IMR-90 (cell line): ENCODE results near the gene FLOT2. TPM values are rescaled to one million over a fixed set of nuclear protein-coding genes. Genes with fewer than 3 reads are reported as not detected.
"Not testable (repeated sequence)": the region's sequence is repeated elsewhere in the genome, so short reads cannot be mapped to it uniquely, and the experiment has no call there.

ENCODE experiments used
- ATAC-seq: fragments of 200-7000 bp; cut with Tn5 transposase; 2 replicates; pipeline ENCODE4 v1.9.1; 2020; ENCODE audit warnings: low read depth, mild to moderate bottlenecking, moderate library complexity
- BruUV-seq: library from RNA; stranded (reverse); fragments of 400-500 nt; replicated peaks from 2 replicates; lab custom pipeline; 2021; lab: Mats Ljungman, UMichigan
- CTCF ChIA-PET: fragments of 300-600 bp; formaldehyde crosslinking; extraction: SDS; loops from one replicate; lab custom pipeline; 2021; ENCODE audit warnings: antibody characterized with exemption; lab: Yijun Ruan, JAX
- POLR2A ChIA-PET: fragments of 300-600 bp; sonication (Branson Sonifier 250); formaldehyde crosslinking; loops from one replicate; lab custom pipeline; 2022; ENCODE audit warnings: antibody characterized with exemption; ENCODE audit not compliant: unreplicated experiment; lab: Charles Lee
- DNase-seq: peaks from one replicate; pipeline ENCODE4 v3.0.0; 2013
- H2AFZ ChIP-seq: replicated peaks from 2 replicates; pipeline ENCODE3; 2013; ENCODE audit warnings: low read length, mild to moderate bottlenecking; ENCODE audit not compliant: poor library complexity
- H2AK5ac ChIP-seq: 2 replicates; pipeline ENCODE4 v1.6.1; 2013; ENCODE audit warnings: low read depth, low read length, inconsistent platforms
- H2AK9ac ChIP-seq: replicated peaks from 2 replicates; pipeline ENCODE3; 2013; ENCODE audit warnings: mild to moderate bottlenecking, low read depth, low read length, moderate library complexity; ENCODE audit not compliant: poor library complexity
- H2BK120ac ChIP-seq: 2 replicates; pipeline ENCODE4 v1.6.1; 2013; ENCODE audit warnings: low read depth, low read length, inconsistent platforms
- H2BK15ac ChIP-seq: 3 replicates; pipeline ENCODE4 v1.6.1; 2013; ENCODE audit warnings: low read depth, low read length, inconsistent platforms
- H2BK20ac ChIP-seq: 2 replicates; pipeline ENCODE4 v1.6.1; 2013; ENCODE audit warnings: low read depth, mild to moderate bottlenecking, inconsistent platforms, low read length, moderate library complexity
- H2BK5ac ChIP-seq: 2 replicates; pipeline ENCODE4 v1.6.1; 2013; ENCODE audit warnings: mild to moderate bottlenecking, low read depth, low read length, inconsistent platforms; ENCODE audit not compliant: poor library complexity, severe bottlenecking
- H3K14ac ChIP-seq: replicated peaks from 2 replicates; pipeline ENCODE4 v1.6.1; 2013; ENCODE audit warnings: low read depth, low read length, inconsistent platforms
- H3K18ac ChIP-seq: 2 replicates; pipeline ENCODE4 v1.6.1; 2013; ENCODE audit warnings: low read depth, low read length, control low read depth
- H3K23ac ChIP-seq: 2 replicates; pipeline ENCODE4 v1.6.1; 2013; ENCODE audit warnings: low read depth, low read length, inconsistent platforms
- H3K27ac ChIP-seq: 2 replicates; pipeline ENCODE4 v1.5.1; 2013; ENCODE audit warnings: mild to moderate bottlenecking, control low read depth, low read length; ENCODE audit not compliant: insufficient read depth
- H3K27me3 ChIP-seq: 2 replicates; pipeline ENCODE4 v1.6.1; 2013; ENCODE audit warnings: low read length; ENCODE audit not compliant: control insufficient read depth, insufficient read depth
- H3K36me3 ChIP-seq: 2 replicates; pipeline ENCODE4 v1.6.1; 2013; ENCODE audit warnings: low read length, mixed read lengths; ENCODE audit not compliant: control insufficient read depth, insufficient read depth
- H3K4ac ChIP-seq: 2 replicates; pipeline ENCODE4 v1.6.1; 2013; ENCODE audit warnings: low read depth, low read length, inconsistent platforms
- H3K4me1 ChIP-seq: 2 replicates; pipeline ENCODE4 v1.6.1; 2013; ENCODE audit warnings: low read length, mixed read lengths; ENCODE audit not compliant: control insufficient read depth, insufficient read depth
- H3K4me2 ChIP-seq: 2 replicates; pipeline ENCODE4 v1.6.1; 2013; ENCODE audit warnings: low read depth, mild to moderate bottlenecking, control low read depth, low read length, moderate library complexity
- H3K4me3 ChIP-seq: 2 replicates; pipeline ENCODE4 v1.5.1; 2013; ENCODE audit warnings: low read depth, mild to moderate bottlenecking, control low read depth, low read length, moderate library complexity; ENCODE audit not compliant: insufficient read depth
- H3K56ac ChIP-seq: 2 replicates; pipeline ENCODE4 v1.6.1; 2013; ENCODE audit warnings: low read length, inconsistent platforms; ENCODE audit not compliant: insufficient read depth; ENCODE audit errors: extremely low read depth
- H3K79me1 ChIP-seq, 2 experiments: 2 replicates each; pipeline ENCODE4 v1.6.1; 2013; ENCODE audit warnings: low read length in 2 of 2, inconsistent platforms in 1 of 2, low read depth in 1 of 2
- H3K9ac ChIP-seq: 2 replicates; pipeline ENCODE4 v1.6.1; 2013; ENCODE audit warnings: low read depth, low read length, control low read depth
- H3K9me1 ChIP-seq: 2 replicates; pipeline ENCODE4 v1.6.1; 2013; ENCODE audit warnings: low read length, inconsistent platforms; ENCODE audit not compliant: insufficient read depth
- H3K9me3 ChIP-seq: 2 replicates; pipeline ENCODE4 v1.6.1; 2013; ENCODE audit warnings: low read length; ENCODE audit not compliant: control insufficient read depth, insufficient read depth
- H4K20me1 ChIP-seq: 2 replicates; pipeline ENCODE4 v1.6.1; 2013; ENCODE audit warnings: low read length, inconsistent platforms; ENCODE audit not compliant: insufficient read depth
- H4K5ac ChIP-seq: 2 replicates; pipeline ENCODE4 v1.6.1; 2013; ENCODE audit warnings: mild to moderate bottlenecking, low read depth, low read length, control low read depth
- H4K8ac ChIP-seq, 2 experiments: 2 replicates each; pipeline ENCODE4 v1.6.1; 2013; ENCODE audit warnings: low read depth in 2 of 2, low read length in 2 of 2, control low read depth in 1 of 2, inconsistent platforms in 1 of 2
- H4K91ac ChIP-seq: 2 replicates; pipeline ENCODE4 v1.6.1; 2013; ENCODE audit warnings: low read depth, low read length, inconsistent platforms; ENCODE audit not compliant: insufficient read depth
- WGBS, 2 experiments: methylation state at CpG; one replicate each; pipeline versions ENCODE4 v1.1.5 to v1.1.7; 2013; ENCODE audit warnings: missing lambda C conversion rate in 2 of 2; ENCODE audit not compliant: insufficient read length in 1 of 2; ENCODE audit errors: extremely low coverage in 2 of 2; 5-methylcytosine and 5-hydroxymethylcytosine counted together
- dilution Hi-C: fragments of 300-500 bp; cut with HindIII; formaldehyde crosslinking; loops from one replicate; pipeline ENCODE4 v1.14.3; 2018; ENCODE audit warnings: low sequenced_read_pairs; ENCODE audit not compliant: unreplicated experiment
- in situ Hi-C: fragments of 300-500 bp; cut with MboI; formaldehyde crosslinking; loops from 3 replicates; pipeline ENCODE4 v1.14.3; 2019; ENCODE audit warnings: low sequenced_read_pairs, inconsistent platforms, mixed read lengths
- intact Hi-C: fragments of 100-400 bp; cut with micrococcal nuclease; formaldehyde crosslinking; loops from 2 replicates; pipeline ENCODE4 v1.10.0; 2022
- polyA plus RNA-seq, 3 experiments: library from polyadenylated mRNA; depleted of rRNA; stranded (reverse); fragments of >200 nt; gene quantifications; 2 replicates each; pipeline ENCODE4 v1.2.3, GENCODE V29; 2012; ENCODE audit warnings: low replicate concordance in 1 of 3
- total RNA-seq: library from RNA; depleted of rRNA; stranded (reverse); fragments of >200 nt; gene quantifications from 2 replicates; pipeline ENCODE4 v1.2.3, GENCODE V29; 2012

The FLOT2 gene
- total and polyA plus RNA-seq, 2 of the 4 experiments (the other 2 are of a cell fraction): 19.7 to 67.9 TPM

DNA sequence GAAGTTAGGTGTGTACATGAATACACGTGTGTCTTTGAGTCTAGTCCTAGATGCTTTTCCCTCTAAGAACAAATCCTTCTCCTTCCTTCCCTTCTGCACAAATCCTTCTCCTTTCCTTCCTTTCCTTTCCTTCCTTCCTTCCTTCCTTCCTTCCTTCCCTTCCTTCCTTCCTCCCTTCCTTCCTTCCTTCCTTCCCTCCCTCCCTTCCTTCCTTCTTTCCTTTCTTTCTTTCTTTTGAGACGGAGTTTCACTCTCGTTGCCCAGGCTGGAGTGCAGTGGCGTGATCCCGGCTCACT lies 6.0 kb upstream of the FLOT2 start:
- H3K23ac ChIP-seq, ATAC-seq, H2BK120ac ChIP-seq, H3K56ac ChIP-seq, H3K18ac ChIP-seq, intact Hi-C loops, H3K9ac ChIP-seq, DNase-seq, H4K91ac ChIP-seq, H2BK20ac ChIP-seq, POLR2A ChIA-PET, H2BK15ac ChIP-seq, H4K5ac ChIP-seq, H2AK9ac ChIP-seq, dilution Hi-C loops, H3K9me3 ChIP-seq, H2BK5ac ChIP-seq, H3K27me3 ChIP-seq, H3K4me3 ChIP-seq, H3K14ac ChIP-seq, H3K27ac ChIP-seq, H3K4ac ChIP-seq, BruUV-seq, H4K8ac ChIP-seq, in situ Hi-C loops, H3K4me2 ChIP-seq, H2AFZ ChIP-seq: not testable (repeated sequence)
- H3K4me1 ChIP-seq: peaks cover 12% of the 10 kb centered on the region
- H3K9me1 ChIP-seq: peaks cover 17% of the 10 kb centered on the region
- peaks cover 25% of the 10 kb centered on the region for H3K36me3 ChIP-seq
- peaks cover 23% of the 10 kb centered on the region; the same call in 1 of the 2 replicates for H4K20me1 ChIP-seq
- no CpG with 5 or more reads among the region's 5 CpGs for WGBS, 2 experiments
- H2AK5ac ChIP-seq: peak overlapping the region; percentile 59; the same call in 1 of the 2 replicates
- CTCF ChIA-PET: interaction anchor here (1.7 kb wide), 1 partner anchor 140 kb away, joined by 6 read pairs; no protein-coding TSS in a partner anchor
- peaks cover 6 to 37% of the 10 kb centered on the region in 2 experiments; a peak in 3 of 4 replicates for H3K79me1 ChIP-seq
